CD14-positive monocyte (primary cell): ENCODE data around the gene IGF2R. TPM values are rescaled to one million over a fixed set of nuclear protein-coding genes. Genes with fewer than 3 reads are reported as not detected.

ENCODE experiments used
- DNase-seq, 3 donors: peaks; one replicate each; pipeline ENCODE4 v3.0.0-alpha.2; 2011 to 2022
- H2AFZ ChIP-seq: 2 replicates; pipeline ENCODE4 v1.6.0; 2012; ENCODE audit warnings: mild to moderate bottlenecking, low read depth, low read length, inconsistent platforms; ENCODE audit not compliant: insufficient read depth, poor library complexity, severe bottlenecking
- H3K27ac ChIP-seq, 2 donors: 1 replicate in 1 of 2; 2 replicates in 1 of 2; pipeline ENCODE4 v1.5.1; 2012 to 2013; ENCODE audit warnings: low read length in 2 of 2, control low read depth in 1 of 2, inconsistent platforms in 1 of 2, low read depth in 1 of 2, mild to moderate bottlenecking in 1 of 2
- H3K27me3 ChIP-seq, 2 donors: one replicate each; pipeline versions ENCODE4 v1.6.0 to v1.6.1; 2011 to 2013; ENCODE audit warnings: low read length in 2 of 2; ENCODE audit not compliant: control insufficient read depth in 2 of 2, insufficient read depth in 2 of 2
- H3K36me3 ChIP-seq, 2 donors: replicated peaks in 1 of 2; 1 replicate in 1 of 2; 2 replicates in 1 of 2; pipeline versions ENCODE4 v1.5.1 to v1.6.1; 2012 to 2013; ENCODE audit warnings: low read length in 2 of 2, control low read depth in 1 of 2, inconsistent platforms in 1 of 2, mild to moderate bottlenecking in 1 of 2; ENCODE audit not compliant: insufficient read depth in 2 of 2, control insufficient read depth in 1 of 2
- H3K4me1 ChIP-seq, 2 donors: 1 replicate in 1 of 2; 2 replicates in 1 of 2; pipeline versions ENCODE4 v1.5.1 to v1.6.1; 2012 to 2013; ENCODE audit warnings: low read length in 2 of 2, control low read depth in 1 of 2, inconsistent platforms in 1 of 2, mild to moderate bottlenecking in 1 of 2, moderate library complexity in 1 of 2; ENCODE audit not compliant: insufficient read depth in 2 of 2, control insufficient read depth in 1 of 2
- H3K4me2 ChIP-seq: replicated peaks from 2 replicates; pipeline ENCODE3; 2012; ENCODE audit warnings: low read length, moderate library complexity, mild to moderate bottlenecking; ENCODE audit not compliant: poor library complexity, severe bottlenecking; ENCODE audit errors: extremely low read depth
- H3K4me3 ChIP-seq, 3 experiments: fragments of 200-600 bp in 1 of 3; sonication (generic) in 1 of 3; replicated peaks in 1 of 3; 1 replicate in 2 of 3; 2 replicates in 1 of 3; pipeline ENCODE4 v1.5.1; 2011 to 2013; ENCODE audit warnings: low read length in 3 of 3, mild to moderate bottlenecking in 3 of 3, control low read depth in 2 of 3, low read depth in 2 of 3, inconsistent platforms in 1 of 3, moderate library complexity in 1 of 3
- H3K79me2 ChIP-seq: 2 replicates; pipeline ENCODE4 v1.6.0; 2012; ENCODE audit warnings: mild to moderate bottlenecking, control low read depth, inconsistent platforms, low read length, moderate library complexity; ENCODE audit not compliant: insufficient read depth
- H3K9ac ChIP-seq: 2 replicates; pipeline ENCODE4 v1.6.0; 2017; ENCODE audit warnings: low read length, mild to moderate bottlenecking; ENCODE audit not compliant: insufficient read depth, poor library complexity, severe bottlenecking
- H3K9me3 ChIP-seq, 2 donors: replicated peaks in 1 of 2; 1 replicate in 1 of 2; 2 replicates in 1 of 2; pipeline versions ENCODE4 v1.5.1 to v1.6.1; 2012 to 2013; ENCODE audit warnings: low read length in 2 of 2, control low read depth in 1 of 2; ENCODE audit not compliant: control insufficient read depth in 1 of 2, insufficient read depth in 1 of 2
- H4K20me1 ChIP-seq: 2 replicates; pipeline ENCODE4 v1.6.0; 2012; ENCODE audit warnings: mild to moderate bottlenecking, low read length, control low read depth, moderate library complexity; ENCODE audit not compliant: insufficient read depth
- H3K27ac Mint-ChIP-seq, 7 donors: one replicate each; pipeline ENCODE4 v1.8.0; 2020; ENCODE audit warnings: mild to moderate bottlenecking in 7 of 7, mixed read lengths in 7 of 7, moderate library complexity in 6 of 7, inconsistent platforms in 2 of 7
- H3K27me3 Mint-ChIP-seq, 3 donors: one replicate each; pipeline ENCODE4 v1.8.0; 2021 to 2022; ENCODE audit warnings: low read depth in 3 of 3, mild to moderate bottlenecking in 3 of 3, mixed read lengths in 3 of 3, moderate library complexity in 3 of 3, inconsistent platforms in 1 of 3
- H3K36me3 Mint-ChIP-seq, 2 donors: one replicate each; pipeline ENCODE4 v1.8.0; 2020; ENCODE audit warnings: mixed read lengths in 2 of 2, inconsistent platforms in 1 of 2, mild to moderate bottlenecking in 1 of 2
- H3K4me1 Mint-ChIP-seq: one replicate; pipeline ENCODE4 v1.8.0; 2020; ENCODE audit warnings: mild to moderate bottlenecking, mixed read lengths
- H3K4me3 Mint-ChIP-seq, 2 donors: one replicate each; pipeline ENCODE4 v1.8.0; 2020; ENCODE audit warnings: mild to moderate bottlenecking in 2 of 2, mixed read lengths in 2 of 2, moderate library complexity in 1 of 2
- H3K9me3 Mint-ChIP-seq, 7 donors: one replicate each; pipeline ENCODE4 v1.8.0; 2020 to 2022; ENCODE audit warnings: mixed read lengths in 7 of 7, mild to moderate bottlenecking in 6 of 7, moderate library complexity in 6 of 7, inconsistent platforms in 2 of 7
- WGBS: methylation state at CpG from one replicate; pipeline ENCODE4 v1.1.5; 2013; ENCODE audit warnings: missing lambda C conversion rate; ENCODE audit not compliant: insufficient coverage; 5-methylcytosine and 5-hydroxymethylcytosine counted together
- intact Hi-C, 2 donors: fragments of 100-400 bp; cut with micrococcal nuclease; formaldehyde crosslinking; loops; one replicate each; pipeline versions ENCODE4 v1.15.0 to v1.15.1; 2023
- polyA plus RNA-seq, 3 donors: library from polyadenylated mRNA; depleted of rRNA in 1 of 3; unstranded in 2 of 3; stranded (reverse) in 1 of 3; fragments of 300-500 nt in 2 of 3; fragments of >200 nt in 1 of 3; fragmentation: Illumina TruSeq in 2 of 3; gene quantifications; 1 replicate in 2 of 3; 2 replicates in 1 of 3; pipeline ENCODE4 v1.2.3, GENCODE V29; 2012 to 2021
- TF ChIP-seq, protein P1 (sequence below): fragments of 200-600 bp; IDR thresholded peaks from one replicate; pipeline ENCODE4 v1.8.0; 2022; ENCODE audit warnings: antibody characterized with exemption, mild to moderate bottlenecking

Gene IGF2R
- polyA plus RNA-seq, 3 donors: 6.9 to 44.8 (median 8.2) TPM

GRCh38 chr6:160077526-160077925 is 108.6 kb downstream of the IGF2R start:
- intact Hi-C loops: no loop called here

GRCh38 chr6:160078883-160079685 is 110.2 kb downstream of the IGF2R start:
- TF ChIP-seq, protein P1, sequence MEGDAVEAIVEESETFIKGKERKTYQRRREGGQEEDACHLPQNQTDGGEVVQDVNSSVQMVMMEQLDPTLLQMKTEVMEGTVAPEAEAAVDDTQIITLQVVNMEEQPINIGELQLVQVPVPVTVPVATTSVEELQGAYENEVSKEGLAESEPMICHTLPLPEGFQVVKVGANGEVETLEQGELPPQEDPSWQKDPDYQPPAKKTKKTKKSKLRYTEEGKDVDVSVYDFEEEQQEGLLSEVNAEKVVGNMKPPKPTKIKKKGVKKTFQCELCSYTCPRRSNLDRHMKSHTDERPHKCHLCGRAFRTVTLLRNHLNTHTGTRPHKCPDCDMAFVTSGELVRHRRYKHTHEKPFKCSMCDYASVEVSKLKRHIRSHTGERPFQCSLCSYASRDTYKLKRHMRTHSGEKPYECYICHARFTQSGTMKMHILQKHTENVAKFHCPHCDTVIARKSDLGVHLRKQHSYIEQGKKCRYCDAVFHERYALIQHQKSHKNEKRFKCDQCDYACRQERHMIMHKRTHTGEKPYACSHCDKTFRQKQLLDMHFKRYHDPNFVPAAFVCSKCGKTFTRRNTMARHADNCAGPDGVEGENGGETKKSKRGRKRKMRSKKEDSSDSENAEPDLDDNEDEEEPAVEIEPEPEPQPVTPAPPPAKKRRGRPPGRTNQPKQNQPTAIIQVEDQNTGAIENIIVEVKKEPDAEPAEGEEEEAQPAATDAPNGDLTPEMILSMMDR: no peak
- peaks cover 97 to 100% of the 10 kb centered on the region in 2 donors for H3K36me3 ChIP-seq
- H3K27ac ChIP-seq: no peak overlapping the region
- no peaks in the 10 kb centered on the region for H3K79me2 ChIP-seq
- H2AFZ ChIP-seq: no peak overlapping the region
- Mint-ChIP-seq H3K9me3 (peaks cover 4 to 15% (median 5%) of the 10 kb centered on the region in 7 donors), H3K27ac (no peak overlapping the region), H3K36me3 (peaks cover 96 to 100% of the 10 kb centered on the region in 2 donors), H3K4me1 (no peaks in the 10 kb centered on the region), H3K4me3 (no peak overlapping the region), H3K27me3 (peaks cover 0 to 3% (median 1%) of the 10 kb centered on the region in 3 donors)
- no peak overlapping the region for H3K4me2 ChIP-seq
- DNase-seq: no peak
- H3K9ac ChIP-seq: no peak overlapping the region
- peaks cover 7 to 10% of the 10 kb centered on the region in 2 donors for H3K9me3 ChIP-seq
- no peaks in the 10 kb centered on the region for H3K27me3 ChIP-seq
- no peak overlapping the region for H3K4me3 ChIP-seq
- WGBS: 98% methylated on average over 23 of the region's 23 CpGs
- intact Hi-C loops: no loop called here
- H3K4me1 ChIP-seq: no peaks in the 10 kb centered on the region
- H4K20me1 ChIP-seq: peaks cover 81% of the 10 kb centered on the region

More at GRCh38 chr6:160077526-160077925, 108.6 kb downstream of the IGF2R start:
- H3K4me2 ChIP-seq: no peak overlapping the region
- H3K36me3 ChIP-seq: peaks cover 97 to 100% of the 10 kb centered on the region in 2 donors
- no peaks in the 10 kb centered on the region for H3K79me2 ChIP-seq
- TF ChIP-seq, protein P1: no peak
- H3K9me3 ChIP-seq: peaks cover 7 to 10% of the 10 kb centered on the region in 2 donors
- H2AFZ ChIP-seq: no peak overlapping the region
- no peaks in the 10 kb centered on the region for H3K27me3 ChIP-seq
- Mint-ChIP-seq H3K9me3 (peaks cover 4 to 14% (median 4%) of the 10 kb centered on the region in 7 donors), H3K36me3 (peaks cover 96 to 100% of the 10 kb centered on the region in 2 donors), H3K27ac (no peak overlapping the region), H3K4me3 (no peak overlapping the region), H3K27me3 (peaks cover 0 to 3% (median 3%) of the 10 kb centered on the region in 3 donors), H3K4me1 (no peaks in the 10 kb centered on the region)
- H3K27ac ChIP-seq: no peak overlapping the region
- DNase-seq: no peak
- no peak overlapping the region for H3K4me3 ChIP-seq
- H4K20me1 ChIP-seq: peaks cover 88% of the 10 kb centered on the region
- H3K9ac ChIP-seq: no peak overlapping the region
- no CpG with 5 or more reads among the region's 2 CpGs for WGBS
- H3K4me1 ChIP-seq: no peaks in the 10 kb centered on the region
